Measurements from ENCODE around the gene LRMDA. TPM values are rescaled to one million over a fixed set of nuclear protein-coding genes. Genes with fewer than 3 reads are reported as not detected.

The LRMDA gene
- polyA plus RNA-seq, 3 donors = 39.8 to 59.6 (median 56.4) TPM

DNA sequence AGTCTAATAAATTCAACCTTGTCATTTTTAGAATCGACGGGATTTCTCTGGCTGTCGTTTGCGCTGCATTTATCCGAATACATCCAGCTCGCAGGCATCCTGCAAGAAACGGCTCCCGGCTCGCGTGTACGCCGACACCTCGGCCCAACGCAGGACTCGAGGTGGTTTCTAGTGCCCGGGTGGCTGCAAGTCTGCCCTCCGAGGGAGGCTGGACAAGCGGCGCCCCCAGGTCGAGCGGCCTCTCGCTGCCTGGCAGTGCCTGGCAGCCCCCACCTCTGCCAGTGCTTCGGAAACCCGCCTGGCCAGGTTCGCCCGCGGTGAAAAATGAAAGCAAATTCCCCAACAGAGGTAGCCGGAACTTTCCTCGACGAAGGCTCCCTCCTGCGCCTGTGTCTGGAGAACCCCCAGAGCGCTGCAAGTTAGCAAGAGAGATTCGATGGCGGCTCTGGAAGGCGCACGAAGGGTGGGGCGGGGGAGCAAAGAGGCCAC is 24.2 kb upstream of the LRMDA start:
- H3K36me3 Mint-ChIP-seq = peaks cover 18 to 20% of the 10 kb centered on the region in 2 donors

DNA sequence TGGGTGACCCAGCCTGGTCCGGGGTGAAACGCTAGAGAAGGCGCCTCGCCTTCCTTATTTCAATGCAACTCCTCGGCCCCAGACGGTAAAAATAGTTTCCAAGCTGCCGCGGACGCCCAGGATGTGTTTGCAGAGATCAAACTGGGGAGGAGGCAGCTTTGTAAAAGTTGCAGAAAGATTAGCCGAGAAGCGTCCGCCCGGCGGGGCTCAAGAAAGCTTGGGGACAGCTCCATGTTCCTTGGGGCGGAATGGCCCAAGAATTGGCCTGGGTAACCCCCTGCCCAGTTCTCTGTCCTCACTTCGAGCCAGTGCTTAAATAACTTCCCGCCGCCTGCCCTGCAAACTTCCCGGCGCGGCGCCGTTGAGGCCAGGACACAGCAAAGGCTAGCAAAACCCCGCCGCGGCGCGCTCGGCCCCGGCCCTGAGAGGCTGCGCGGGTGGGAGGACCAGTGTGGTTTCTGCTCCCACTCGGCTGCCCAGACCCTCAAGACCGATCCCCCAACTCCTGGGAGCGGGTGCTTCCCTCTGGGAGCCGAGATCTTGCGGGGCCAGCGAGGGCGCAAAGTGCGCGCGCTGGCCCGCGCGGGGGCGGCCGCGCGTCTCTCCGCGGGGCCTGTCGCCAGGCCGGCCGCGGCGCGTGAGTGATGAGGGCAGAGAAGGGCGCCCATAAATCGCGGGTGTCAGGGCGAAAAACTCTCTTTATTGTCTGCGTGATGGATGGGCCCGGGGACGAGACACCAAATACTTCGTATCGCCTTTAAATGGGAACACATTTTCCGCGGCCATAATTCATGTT is 23.5 kb upstream of the LRMDA start:
- Histone ChIP-seq H3K4me1 (ENCODE audit: control insufficient read depth in 1 of 2, insufficient read depth in 2 of 2, low read length in 2 of 2) (peaks cover 46 to 61% of the 10 kb centered on the region in 2 donors), H3K36me3 (replicated peaks in 1 of 2; ENCODE audit: control insufficient read depth in 1 of 2, insufficient read depth in 2 of 2, low read length in 2 of 2) (no peaks in the 10 kb centered on the region), H3K79me2 (ENCODE audit: insufficient read depth, low read length) (no peaks in the 10 kb centered on the region), H3K9ac (ENCODE audit: insufficient read depth, low read length, poor library complexity, severe bottlenecking) (peak overlapping the region; percentile 44), H3K4me3 (replicated peaks in 1 of 3; ENCODE audit: low read depth in 2 of 3, low read length in 3 of 3) (peak overlapping the region; percentile 52 to 92 (median 86)), H3K9me3 (replicated peaks in 1 of 2; ENCODE audit: control insufficient read depth in 1 of 2, insufficient read depth in 1 of 2, low read length in 2 of 2) (peaks cover 0 to 19% of the 10 kb centered on the region in 2 donors), H3K27me3 (ENCODE audit: control insufficient read depth in 2 of 2, insufficient read depth in 2 of 2, low read length in 2 of 2) (peaks cover 42 to 57% of the 10 kb centered on the region in 2 donors), H3K27ac (ENCODE audit: low read depth in 1 of 2, low read length in 2 of 2) (no peak overlapping the region), H2AFZ (ENCODE audit: insufficient read depth, low read depth, low read length, poor library complexity, severe bottlenecking) (peak overlapping the region; percentile 90), H3K4me2 (replicated peaks; ENCODE audit: extremely low read depth, low read length, poor library complexity, severe bottlenecking) (peak overlapping the region; percentile 99), H4K20me1 (ENCODE audit: insufficient read depth, low read length) (peaks cover 26% of the 10 kb centered on the region)
- intact Hi-C loops (cut with micrococcal nuclease) = loop anchor here (2.0 to 10.0 kb wide), 4 partner anchors 51 to 507 kb away; no protein-coding TSS in a partner anchor
- peaks cover 63 to 80% (median 70%) of the 10 kb centered on the region in 3 donors for H3K27me3 Mint-ChIP-seq (ENCODE audit: low read depth in 3 of 3)
- peaks cover 0 to 24% (median 17%) of the 10 kb centered on the region in 7 donors for H3K9me3 Mint-ChIP-seq
- H3K4me3 Mint-ChIP-seq = peak overlapping the region; percentile 89 to 96
- TF ChIP-seq, protein P1, sequence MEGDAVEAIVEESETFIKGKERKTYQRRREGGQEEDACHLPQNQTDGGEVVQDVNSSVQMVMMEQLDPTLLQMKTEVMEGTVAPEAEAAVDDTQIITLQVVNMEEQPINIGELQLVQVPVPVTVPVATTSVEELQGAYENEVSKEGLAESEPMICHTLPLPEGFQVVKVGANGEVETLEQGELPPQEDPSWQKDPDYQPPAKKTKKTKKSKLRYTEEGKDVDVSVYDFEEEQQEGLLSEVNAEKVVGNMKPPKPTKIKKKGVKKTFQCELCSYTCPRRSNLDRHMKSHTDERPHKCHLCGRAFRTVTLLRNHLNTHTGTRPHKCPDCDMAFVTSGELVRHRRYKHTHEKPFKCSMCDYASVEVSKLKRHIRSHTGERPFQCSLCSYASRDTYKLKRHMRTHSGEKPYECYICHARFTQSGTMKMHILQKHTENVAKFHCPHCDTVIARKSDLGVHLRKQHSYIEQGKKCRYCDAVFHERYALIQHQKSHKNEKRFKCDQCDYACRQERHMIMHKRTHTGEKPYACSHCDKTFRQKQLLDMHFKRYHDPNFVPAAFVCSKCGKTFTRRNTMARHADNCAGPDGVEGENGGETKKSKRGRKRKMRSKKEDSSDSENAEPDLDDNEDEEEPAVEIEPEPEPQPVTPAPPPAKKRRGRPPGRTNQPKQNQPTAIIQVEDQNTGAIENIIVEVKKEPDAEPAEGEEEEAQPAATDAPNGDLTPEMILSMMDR (IDR thresholded peaks at IDR 0.05) = peak; percentile 10
- DNase-seq = peak in 1 of 3 donors; percentile 36
- H3K36me3 Mint-ChIP-seq = peaks cover 18 to 20% of the 10 kb centered on the region in 2 donors
- WGBS (ENCODE audit: insufficient coverage) = 1% methylated on average over 62 of the region's 68 CpGs
- peaks cover 47% of the 10 kb centered on the region for H3K4me1 Mint-ChIP-seq
- peak overlapping the region in 2 of 7 donors; percentile 40 to 68 for H3K27ac Mint-ChIP-seq

More for the DNA sequence above, 24.2 kb upstream of the LRMDA start:
- DNase-seq = no peak
- H3K4me1 Mint-ChIP-seq = peaks cover 52% of the 10 kb centered on the region
- peaks cover 0 to 24% (median 17%) of the 10 kb centered on the region in 7 donors for H3K9me3 Mint-ChIP-seq
- peak overlapping the region in 2 of 7 donors; percentile 40 to 68 for H3K27ac Mint-ChIP-seq
- H2AFZ ChIP-seq (ENCODE audit: insufficient read depth, low read depth, low read length, poor library complexity, severe bottlenecking) = peak overlapping the region; percentile 90
- H3K36me3 ChIP-seq (replicated peaks in 1 of 2; ENCODE audit: control insufficient read depth in 1 of 2, insufficient read depth in 2 of 2, low read length in 2 of 2) = no peaks in the 10 kb centered on the region
- peak overlapping the region; percentile 89 to 96 for H3K4me3 Mint-ChIP-seq
- TF ChIP-seq, protein P1 (IDR thresholded peaks at IDR 0.05) = no peak
- H3K27me3 Mint-ChIP-seq (ENCODE audit: low read depth in 3 of 3) = peaks cover 66 to 86% (median 72%) of the 10 kb centered on the region in 3 donors
- no peak overlapping the region for H3K27ac ChIP-seq (ENCODE audit: low read depth in 1 of 2, low read length in 2 of 2)
- no peaks in the 10 kb centered on the region for H3K79me2 ChIP-seq (ENCODE audit: insufficient read depth, low read length)
- peaks cover 26% of the 10 kb centered on the region for H4K20me1 ChIP-seq (ENCODE audit: insufficient read depth, low read length)
- peaks cover 0 to 19% of the 10 kb centered on the region in 2 donors for H3K9me3 ChIP-seq (replicated peaks in 1 of 2; ENCODE audit: control insufficient read depth in 1 of 2, insufficient read depth in 1 of 2, low read length in 2 of 2)
- no peak overlapping the region for H3K9ac ChIP-seq (ENCODE audit: insufficient read depth, low read length, poor library complexity, severe bottlenecking)
- 23% methylated on average over 36 of the region's 37 CpGs for WGBS (ENCODE audit: insufficient coverage)
- peaks cover 51 to 68% of the 10 kb centered on the region in 2 donors for H3K4me1 ChIP-seq (ENCODE audit: control insufficient read depth in 1 of 2, insufficient read depth in 2 of 2, low read length in 2 of 2)
- H3K27me3 ChIP-seq (ENCODE audit: control insufficient read depth in 2 of 2, insufficient read depth in 2 of 2, low read length in 2 of 2) = peaks cover 42 to 58% of the 10 kb centered on the region in 2 donors
- intact Hi-C loops (cut with micrococcal nuclease) = loop anchor here (10.0 kb wide), 3 partner anchors 128 to 508 kb away; no protein-coding TSS in a partner anchor
- H3K4me3 ChIP-seq (replicated peaks in 1 of 3; ENCODE audit: low read depth in 2 of 3, low read length in 3 of 3) = peak overlapping the region; percentile 52 to 92 (median 86)
- H3K4me2 ChIP-seq (replicated peaks; ENCODE audit: extremely low read depth, low read length, poor library complexity, severe bottlenecking) = peak overlapping the region; percentile 99

Measured in CD14-positive monocyte (primary cell).